ENCODE results near the gene P2RX4.

GRCh38 chr12:121259074-121259473 is 49.1 kb downstream of the P2RX4 start:
- no peak for TF ChIP-seq SIN3A (IDR thresholded peaks at IDR 0.05; ENCODE audit: borderline replicate concordance, insufficient read depth, low read length)
- no peak for TF ChIP-seq POLR2AphosphoS5 (IDR thresholded peaks at IDR 0.05; ENCODE audit: low read depth, low read length)

Measured in PFSK-1 (cell line).